Pancreas (tissue), 8 donors: ENCODE data around the gene ITGA5. TPM values are rescaled to one million over a fixed set of nuclear protein-coding genes. Genes with fewer than 3 reads are reported as not detected.

Experiments used
- polyA plus RNA-seq, 2 donors: library from polyadenylated mRNA; stranded (reverse); fragments of 200-250 nt; gene quantifications; one replicate each; pipeline ENCODE4 v1.2.3, GENCODE V29; 2013
- total RNA-seq, 6 donors: library from RNA; stranded (reverse); fragmentation: NEBNext Ultra II Directional in 4 of 6; extraction: Animal tissue kit (Norgen Biotek cat#: 25700) in 4 of 6; gene quantifications; one replicate each; pipeline versions ENCODE4 v1.2.1 to v1.2.4, GENCODE V29; 2021 to 2023
- donor health status: healthy with polysubstance abuse.
- donor health status: DM: no; HTN: no; CAD: no; lungs with moderate emphysema.
- donor health status: DM: no; HTN: no; CAD: no.
- donor health status: Bipolar disorder and iron deficiency.
- donor health status: DM: yes; HTN: yes; CAD: no.
- donor health status: DM: no; HTN: no; CAD: no.
- donor health status: DM: no; HTN: no; CAD: no.
- donor health status: DM: yes; HTN: yes; CAD: no.

ITGA5 gene
- total and polyA plus RNA-seq, 8 donors: 9.5 to 32.2 (median 17.5) TPM

Other genes with a start within 250 kb of the ITGA5 start
- gene SMUG1, start 230.3 kb downstream of the ITGA5 start, total RNA-seq: 10 to 100 TPM; 12.4 to 18.1 (median 14.3) TPM
- gene SMUG1, start 230.3 kb downstream of the ITGA5 start, polyA plus RNA-seq: 10 to 100 TPM; 29.7 to 35.4 TPM
- gene CBX5, start 139.1 kb downstream of the ITGA5 start, total RNA-seq: 10 to 100 TPM; 22.7 to 41.4 (median 31.8) TPM
- gene CBX5, start 139.1 kb downstream of the ITGA5 start, polyA plus RNA-seq: 10 to 100 TPM in 1 of 2 donors, 1 to 10 TPM in 1; 5.9 to 10.0 TPM
- 100 to 1,000 TPM; 266 to 784 (median 527) TPM for gene HNRNPA1, start 138.5 kb downstream of the ITGA5 start, total RNA-seq
- gene HNRNPA1, start 138.5 kb downstream of the ITGA5 start, polyA plus RNA-seq: 100 to 1,000 TPM; 477 to 641 TPM
- gene NFE2, start 118.3 kb downstream of the ITGA5 start, total RNA-seq: under 1 TPM in 5 of 6 donors, not detected in 1; 0.16 to 0.58 (median 0.47) TPM
- gene NFE2, start 118.3 kb downstream of the ITGA5 start, polyA plus RNA-seq: under 1 TPM; 0.28 to 0.34 TPM
- 100 to 1,000 TPM in 5 of 6 donors, 10 to 100 TPM in 1; 76.6 to 115 (median 110) TPM for gene COPZ1, start 94.1 kb downstream of the ITGA5 start, total RNA-seq
- 10 to 100 TPM; 44.6 to 86.6 TPM for gene COPZ1, start 94.1 kb downstream of the ITGA5 start, polyA plus RNA-seq
- under 1 TPM in 4 of 6 donors, not detected in 2; 0.32 to 0.87 (median 0.63) TPM for gene GPR84, start 54.8 kb downstream of the ITGA5 start, total RNA-seq
- under 1 TPM; 0.09 to 0.27 TPM for gene GPR84, start 54.8 kb downstream of the ITGA5 start, polyA plus RNA-seq
- 1 to 10 TPM in 5 of 6 donors, under 1 TPM in 1; 0.59 to 8.2 (median 2.6) TPM for gene ZNF385A, start 34.5 kb downstream of the ITGA5 start, total RNA-seq
- gene ZNF385A, start 34.5 kb downstream of the ITGA5 start, polyA plus RNA-seq: 1 to 10 TPM; 2.8 to 3.6 TPM
- gene GTSF1, start 54.3 kb upstream of the ITGA5 start, total RNA-seq: under 1 TPM in 1 of 6 donors, not detected in 5; 0.66 TPM
- gene GTSF1, start 54.3 kb upstream of the ITGA5 start, polyA plus RNA-seq: not detected
- gene NCKAP1L, start 78.5 kb upstream of the ITGA5 start, total RNA-seq: 10 to 100 TPM in 1 of 6 donors, 1 to 10 TPM in 4, under 1 TPM in 1; 0.88 to 14.5 (median 3.4) TPM
- 1 to 10 TPM in 1 of 2 donors, under 1 TPM in 1; 0.99 to 1.3 TPM for gene NCKAP1L, start 78.5 kb upstream of the ITGA5 start, polyA plus RNA-seq
- 1 to 10 TPM in 3 of 6 donors, under 1 TPM in 3; 0.16 to 2.0 (median 0.94) TPM for gene PDE1B, start 130.3 kb upstream of the ITGA5 start, total RNA-seq
- 1 to 10 TPM; 2.7 to 4.0 TPM for gene PDE1B, start 130.3 kb upstream of the ITGA5 start, polyA plus RNA-seq
- gene PPP1R1A, start 169.4 kb upstream of the ITGA5 start, total RNA-seq: 10 to 100 TPM in 1 of 6 donors, 1 to 10 TPM in 5; 1.1 to 23.6 (median 6.6) TPM
- gene PPP1R1A, start 169.4 kb upstream of the ITGA5 start, polyA plus RNA-seq: 100 to 1,000 TPM in 1 of 2 donors, 10 to 100 TPM in 1; 27.0 to 127 TPM
- gene LACRT, start 215.6 kb upstream of the ITGA5 start, total RNA-seq: not detected
- not detected for gene LACRT, start 215.6 kb upstream of the ITGA5 start, polyA plus RNA-seq
- gene DCD, start 229.1 kb upstream of the ITGA5 start, total RNA-seq: not detected
- not detected for gene DCD, start 229.1 kb upstream of the ITGA5 start, polyA plus RNA-seq